Stimulated activated CD8-positive, alpha-beta memory T cell treated with anti-CD3 and anti-CD28 coated beads, Interleukin-12 subunit alpha, Interleukin-12 subunit beta, amount 100 ng/mL, for 24 hours (primary cell): ENCODE measurements around the gene ALG11.

Source experiments
- DNase-seq: peaks from one replicate; pipeline ENCODE4 v3.0.0-alpha.2; 2020; ENCODE audit errors: extremely low read depth

Gene ALG11

DNA sequence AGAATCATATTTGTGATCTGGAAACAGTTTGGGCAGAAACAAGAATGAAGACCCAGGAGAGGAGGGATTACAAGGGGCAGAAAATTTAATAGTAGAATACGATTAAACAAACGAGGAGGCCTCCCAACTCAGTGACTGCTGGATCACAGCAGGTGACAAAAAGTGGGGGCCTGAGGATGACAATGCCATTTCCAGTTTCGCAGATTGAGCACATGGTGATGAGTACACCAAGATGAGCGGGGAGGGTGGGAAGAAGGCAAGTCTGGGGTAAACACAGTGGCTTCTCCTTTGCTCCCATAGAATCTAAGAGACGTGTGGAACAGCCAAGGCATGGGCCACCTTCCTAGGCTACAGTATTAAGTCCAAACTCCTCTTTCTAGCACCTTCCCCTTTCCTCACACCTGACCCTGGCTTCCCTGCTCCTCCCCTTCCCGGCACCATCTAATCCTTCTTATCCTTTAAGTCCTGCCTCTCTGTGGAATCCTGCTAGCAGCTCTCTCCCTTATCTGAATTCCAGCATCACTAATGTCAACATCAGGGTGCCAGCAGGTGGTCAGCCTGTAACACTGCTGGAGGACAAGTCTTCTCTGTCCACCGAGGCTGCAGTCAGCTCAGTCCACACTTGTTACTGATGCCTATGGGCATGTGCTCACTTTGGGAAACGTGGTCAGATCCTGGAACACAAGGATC is 14.4 kb upstream of the ALG11 start:
- DNase-seq, result no peak

DNA sequence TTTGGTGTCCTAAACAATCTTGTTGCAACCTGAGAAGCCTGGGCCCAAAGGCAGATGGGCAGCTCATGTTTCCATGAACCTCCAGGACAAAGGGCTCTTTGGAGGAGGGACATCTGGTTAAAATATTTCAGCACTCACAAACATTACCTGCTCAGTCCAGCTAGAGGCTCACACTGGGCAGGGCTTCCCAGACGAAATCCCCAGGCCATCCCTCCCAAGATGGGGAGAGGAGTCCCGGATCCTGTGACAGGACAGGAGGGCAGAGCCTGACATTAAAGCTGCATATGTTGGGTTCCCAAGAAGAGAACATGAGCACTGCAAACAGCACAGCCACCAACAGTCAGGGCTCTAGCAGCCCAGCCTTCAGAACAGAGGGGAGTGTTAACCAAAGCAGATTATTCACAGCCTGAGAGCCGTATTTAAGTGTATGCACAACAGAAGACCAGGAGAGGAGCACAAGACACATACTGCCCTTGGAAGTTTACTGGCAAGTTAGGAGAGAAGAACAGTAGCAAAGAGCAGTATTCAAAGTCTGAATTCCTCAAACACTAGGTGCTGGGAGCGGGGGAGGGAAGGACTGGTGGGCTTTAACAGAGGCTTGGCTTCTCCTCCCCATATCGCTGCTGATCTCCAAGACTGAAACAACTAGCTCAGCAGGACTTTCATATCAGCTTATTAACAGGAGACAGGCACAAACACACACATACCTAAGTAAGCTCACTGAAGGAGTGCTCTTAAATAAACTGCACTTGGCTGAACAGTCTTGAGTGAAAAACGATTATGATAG is 13.3 kb upstream of the ALG11 start:
- DNase-seq, result no peak

DNA sequence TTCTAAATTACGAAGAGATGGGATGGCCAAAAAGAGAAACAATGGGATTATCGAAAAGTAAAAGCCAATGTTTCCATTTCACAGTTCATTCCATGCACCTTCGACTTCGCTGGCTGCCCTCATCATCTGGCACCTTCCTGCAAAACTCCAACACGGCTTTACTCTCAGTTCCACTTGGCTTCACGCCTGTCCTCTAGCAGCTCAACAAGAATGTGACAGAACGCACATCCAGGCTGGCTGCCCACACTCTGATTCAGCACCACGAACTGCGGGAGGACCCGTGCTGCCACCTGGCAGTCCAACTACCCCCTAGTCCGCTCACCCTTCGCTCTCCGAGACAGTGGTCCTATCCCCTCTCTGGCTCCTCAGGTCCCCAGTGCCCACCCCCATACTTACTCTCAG is 12.7 kb upstream of the ALG11 start:
- DNase-seq, result no peak

GRCh38 chr13:51999921-52000320 is 12.3 kb upstream of the ALG11 start:
- no peak for DNase-seq

GRCh38 chr13:52001120-52001731 is 11.0 kb upstream of the ALG11 start:
- no peak for DNase-seq

DNA sequence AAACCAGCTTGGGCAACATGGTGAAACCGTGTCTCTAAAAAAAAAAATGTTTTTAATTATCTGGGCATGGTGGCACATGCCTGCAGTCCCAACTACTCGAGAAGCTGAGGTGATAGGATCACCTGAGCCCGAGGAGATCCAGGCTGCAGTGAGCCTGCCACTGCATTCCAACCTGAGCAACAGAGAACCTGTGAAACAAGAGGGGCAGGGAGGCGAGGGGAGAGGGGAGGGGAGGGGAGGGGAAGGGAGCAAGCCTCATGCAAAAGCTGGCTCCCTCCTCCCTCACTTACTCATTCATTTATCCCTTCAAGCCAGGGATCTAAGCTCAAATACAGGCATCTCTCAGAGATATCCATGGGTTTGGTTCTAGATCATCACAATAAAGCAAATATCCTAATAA is 9.8 kb upstream of the ALG11 start:
- DNase-seq, result no peak

- no peak for DNase-seq
These were observed 8.7 kb upstream of the ALG11 start for GRCh38 chr13:52003541-52003940.

GRCh38 chr13:52004511-52005170 is 7.6 kb upstream of the ALG11 start:
- DNase-seq, result no peak

GRCh38 chr13:52005841-52006522 is 6.2 kb upstream of the ALG11 start:
- no peak for DNase-seq

DNA sequence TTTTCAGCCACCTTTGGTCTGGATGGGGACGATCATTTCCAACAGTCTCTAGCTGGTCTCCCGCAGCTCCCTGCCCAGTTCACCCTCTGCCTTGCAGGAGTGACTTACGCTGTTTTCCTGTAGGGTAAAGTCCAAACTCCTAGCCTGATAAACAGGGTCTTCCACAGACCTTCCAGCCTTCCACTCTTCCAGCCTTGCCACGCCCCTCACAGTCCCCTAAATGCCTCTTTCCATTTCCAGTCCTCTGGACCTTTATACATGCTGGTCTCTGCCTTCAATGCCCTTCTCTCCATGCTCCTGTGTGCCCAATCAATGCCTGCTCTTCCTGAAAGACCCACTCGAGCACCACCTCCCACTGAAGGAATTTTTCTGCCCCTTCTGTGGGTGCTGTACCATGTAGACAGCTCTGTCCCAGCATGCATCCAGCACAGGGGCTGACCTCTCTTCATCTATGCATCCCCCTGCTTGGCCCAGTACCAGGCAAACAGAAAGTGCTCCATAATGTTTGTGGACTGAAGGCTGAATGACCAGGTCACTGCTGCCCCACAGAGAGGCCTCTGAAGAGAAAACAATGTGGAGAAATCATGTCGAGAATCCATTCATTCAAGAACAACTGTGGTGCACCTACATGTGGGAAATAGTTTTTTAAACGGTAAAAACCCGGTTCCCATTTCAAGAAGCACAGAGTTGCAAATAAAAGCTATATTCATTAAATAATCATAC is 5.5 kb upstream of the ALG11 start:
- DNase-seq, result no peak

- DNase-seq, result no peak
These were observed 2.3 kb upstream of the ALG11 start for GRCh38 chr13:52009946-52010345.

GRCh38 chr13:52010890-52011631 is 1.1 kb upstream of the ALG11 start, which contains the start of gene ATP7B:
ATP7B (minus strand) TSS chr13:52011450; CDS start chr13:52011337, 113 bp downstream.
- DNase-seq, result no peak

GRCh38 chr13:52012512-52012836 is 276 bp downstream of the ALG11 start:
- no peak for DNase-seq

DNA sequence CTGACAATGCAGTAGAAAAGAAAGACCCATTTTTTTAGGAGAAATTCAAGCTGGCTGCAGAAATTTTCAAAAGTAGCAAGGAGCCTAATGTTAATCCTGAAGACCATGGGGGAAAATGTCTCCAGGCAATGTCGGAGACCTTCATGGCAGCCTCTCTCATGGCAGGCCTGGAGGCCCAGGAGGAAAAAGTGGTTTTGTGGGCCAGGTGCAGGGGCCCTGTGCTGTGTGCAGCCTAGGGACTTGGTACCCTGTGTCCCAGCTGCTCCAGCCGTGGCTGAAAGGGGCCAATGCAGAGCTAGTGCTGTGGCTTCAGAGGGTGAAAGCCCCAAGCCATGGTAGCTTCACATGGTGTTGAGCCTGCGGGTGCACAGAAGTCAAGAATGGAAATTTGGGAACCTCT is 4.1 kb downstream of the ALG11 start:
- DNase-seq, result no peak

- DNase-seq, result no peak
These were observed 8.0 kb downstream of the ALG11 start for GRCh38 chr13:52020191-52020590.

DNA sequence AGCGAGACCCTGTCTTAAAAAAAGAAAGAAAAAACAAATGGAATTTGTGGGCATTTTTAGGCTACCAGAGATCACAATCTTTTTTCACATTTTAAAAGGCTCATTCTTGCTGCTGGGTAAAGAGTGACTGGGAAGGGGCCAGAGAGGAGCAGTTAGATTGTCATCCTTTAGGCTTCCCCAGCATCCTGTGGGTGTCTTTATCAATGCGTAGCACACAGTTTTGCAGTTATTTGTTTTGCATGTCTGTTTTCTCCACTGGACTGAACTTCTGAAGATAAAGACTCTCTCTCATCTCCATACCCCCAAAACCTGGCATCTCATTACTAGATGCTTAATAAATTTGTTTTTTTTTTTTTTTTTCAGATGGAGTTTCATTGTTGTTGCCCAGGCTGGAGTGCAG is 10.2 kb downstream of the ALG11 start:
- no peak for DNase-seq

GRCh38 chr13:52024481-52024880 is 12.3 kb downstream of the ALG11 start, which contains the start of gene UTP14C:
UTP14C (plus strand) TSS chr13:52024691; CDS start chr13:52028805, 4,114 bp downstream.
- no peak for DNase-seq

DNA sequence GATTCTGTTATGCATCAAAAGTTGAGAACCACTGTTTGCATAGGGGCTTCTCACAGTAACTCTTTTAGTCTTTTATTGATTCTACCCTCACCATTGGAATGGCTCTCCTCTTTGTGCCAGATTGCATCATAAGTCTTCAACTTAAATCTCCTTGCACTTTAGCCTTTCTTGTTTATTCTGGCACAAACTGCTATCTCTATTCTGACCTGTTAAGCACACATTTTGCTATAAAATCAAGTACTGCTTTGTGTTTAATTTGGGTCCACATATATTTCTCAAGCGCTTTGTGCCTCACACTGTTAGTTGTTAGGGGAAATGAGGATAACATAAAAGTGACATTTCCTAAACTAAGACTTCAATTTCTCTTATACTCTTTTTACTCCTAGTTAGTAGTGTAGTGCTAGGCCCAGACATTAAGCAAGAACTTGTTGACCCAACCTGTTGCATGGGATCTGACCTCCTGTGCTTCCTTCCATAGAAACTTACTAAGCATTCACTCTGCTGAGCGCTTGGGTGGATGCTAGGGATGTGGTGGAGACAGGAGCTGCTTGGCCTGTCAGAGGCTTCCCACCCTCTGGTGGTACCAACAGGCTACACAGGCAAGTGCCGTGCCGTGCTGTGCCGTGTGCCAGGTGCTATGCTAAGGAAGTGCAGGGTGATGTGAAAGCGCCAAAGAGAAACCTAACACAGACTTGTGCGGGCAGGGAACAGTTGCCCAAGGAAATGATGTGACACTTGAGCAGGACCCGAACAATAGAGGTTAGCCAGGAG is 13.5 kb downstream of the ALG11 start:
- no peak for DNase-seq

GRCh38 chr13:52026246-52026626 is 14.0 kb downstream of the ALG11 start:
- DNase-seq, result no peak

- DNase-seq, result no peak
These were observed 15.6 kb downstream of the ALG11 start for GRCh38 chr13:52027832-52028231.
